ENCODE results near the gene DKC1. TPM values are rescaled to one million over a fixed set of nuclear protein-coding genes. Genes with fewer than 3 reads are reported as not detected.
"Not testable (repeated sequence)": the region's sequence is repeated elsewhere in the genome, so short reads cannot be mapped to it uniquely, and the experiment has no call there.

The DKC1 gene
- total RNA-seq, 1 donor from 2014 or later = 28.5 TPM

DNA sequence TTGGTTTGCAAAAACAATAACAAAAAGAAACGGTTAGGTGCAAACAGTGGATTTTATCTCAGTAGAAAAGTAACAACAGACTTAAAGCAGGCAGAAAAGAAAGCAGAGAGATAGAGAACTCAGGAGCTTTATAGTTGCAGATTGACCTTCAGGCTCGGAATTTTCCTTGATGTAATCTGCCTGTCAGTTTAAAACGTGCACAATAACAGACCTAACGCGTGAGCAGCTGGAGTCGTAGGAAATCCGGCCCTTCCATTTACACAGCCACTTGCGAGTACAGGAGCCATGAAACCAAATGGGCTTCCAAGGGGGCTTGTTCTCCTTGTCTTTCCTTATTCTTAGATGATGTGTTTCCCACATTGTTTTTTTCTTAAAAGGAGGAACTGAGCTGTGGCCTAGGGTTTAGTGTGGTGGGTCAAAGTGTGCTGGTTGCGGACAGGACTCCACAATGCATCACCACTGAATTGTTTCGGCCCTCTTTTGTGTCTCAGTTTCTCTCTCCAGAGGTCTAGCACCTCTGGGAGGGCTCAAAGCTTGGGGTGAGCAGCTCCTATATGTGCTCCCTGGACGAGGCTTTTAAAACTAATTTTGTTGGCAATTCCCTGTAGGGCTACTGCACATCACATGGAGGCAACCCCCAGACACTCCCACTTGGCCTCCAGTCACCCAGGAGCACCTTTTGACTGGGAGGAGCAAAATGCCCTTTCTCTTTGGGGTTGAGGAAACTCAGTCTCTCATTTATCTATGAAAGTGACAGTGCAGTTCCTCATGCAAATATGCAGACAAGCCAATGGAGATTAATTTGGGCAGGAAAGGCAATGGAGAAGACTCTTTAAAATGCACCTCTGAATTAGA lies 56.5 kb downstream of the DKC1 start:
- H3K27me3 Mint-ChIP-seq (ENCODE audit: unreplicated experiment) = no peaks in the 10 kb centered on the region
- no peak overlapping the region for H3K27ac Mint-ChIP-seq (ENCODE audit: unreplicated experiment)
- no peak for DNase-seq (ENCODE audit: low spot score)

DNA sequence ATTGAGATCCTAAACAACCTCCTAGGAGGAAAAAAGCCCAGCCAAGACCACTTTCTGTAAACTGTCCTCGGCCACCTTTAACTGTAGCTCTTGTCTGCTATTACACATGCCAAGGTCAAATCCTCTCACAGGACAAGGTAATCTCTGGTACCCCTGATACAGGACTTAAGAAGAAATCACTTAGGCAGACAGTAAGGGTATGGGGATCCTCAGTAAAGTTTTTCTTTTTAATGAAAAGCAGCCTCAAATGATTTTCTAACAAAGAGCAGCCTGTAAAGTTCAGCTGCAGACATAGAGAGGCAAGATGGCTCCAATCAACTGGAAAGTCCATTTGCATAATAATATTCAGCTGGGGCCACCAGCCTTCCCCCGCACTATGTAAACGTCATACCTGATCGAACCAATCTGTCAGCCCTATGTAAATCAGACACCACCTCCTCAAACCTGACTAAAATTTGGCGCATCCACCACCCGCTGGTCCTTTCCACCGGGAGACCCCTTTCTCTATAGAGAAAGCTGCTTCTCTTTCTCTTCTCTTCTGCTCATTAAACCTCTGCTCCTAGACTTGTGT lies 57.2 kb downstream of the DKC1 start:
- Mint-ChIP-seq H3K27ac (ENCODE audit: unreplicated experiment) (no peak overlapping the region), H3K4me1 (ENCODE audit: unreplicated experiment) (peaks cover 7% of the 10 kb centered on the region), H3K27me3 (ENCODE audit: unreplicated experiment) (no peaks in the 10 kb centered on the region), H3K36me3 (ENCODE audit: low read depth, unreplicated experiment) (no peaks in the 10 kb centered on the region), H3K9me3 (ENCODE audit: unreplicated experiment) (no peaks in the 10 kb centered on the region), H3K4me3 (ENCODE audit: unreplicated experiment) (no peak overlapping the region)
- no peak for DNase-seq (ENCODE audit: low spot score)
- TF ChIP-seq, protein P1, sequence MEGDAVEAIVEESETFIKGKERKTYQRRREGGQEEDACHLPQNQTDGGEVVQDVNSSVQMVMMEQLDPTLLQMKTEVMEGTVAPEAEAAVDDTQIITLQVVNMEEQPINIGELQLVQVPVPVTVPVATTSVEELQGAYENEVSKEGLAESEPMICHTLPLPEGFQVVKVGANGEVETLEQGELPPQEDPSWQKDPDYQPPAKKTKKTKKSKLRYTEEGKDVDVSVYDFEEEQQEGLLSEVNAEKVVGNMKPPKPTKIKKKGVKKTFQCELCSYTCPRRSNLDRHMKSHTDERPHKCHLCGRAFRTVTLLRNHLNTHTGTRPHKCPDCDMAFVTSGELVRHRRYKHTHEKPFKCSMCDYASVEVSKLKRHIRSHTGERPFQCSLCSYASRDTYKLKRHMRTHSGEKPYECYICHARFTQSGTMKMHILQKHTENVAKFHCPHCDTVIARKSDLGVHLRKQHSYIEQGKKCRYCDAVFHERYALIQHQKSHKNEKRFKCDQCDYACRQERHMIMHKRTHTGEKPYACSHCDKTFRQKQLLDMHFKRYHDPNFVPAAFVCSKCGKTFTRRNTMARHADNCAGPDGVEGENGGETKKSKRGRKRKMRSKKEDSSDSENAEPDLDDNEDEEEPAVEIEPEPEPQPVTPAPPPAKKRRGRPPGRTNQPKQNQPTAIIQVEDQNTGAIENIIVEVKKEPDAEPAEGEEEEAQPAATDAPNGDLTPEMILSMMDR (IDR thresholded peaks at IDR 0.05; ENCODE audit: unreplicated experiment) = no peak

More for the DNA sequence above, 56.5 kb downstream of the DKC1 start:
- TF ChIP-seq, protein P1 (IDR thresholded peaks at IDR 0.05; ENCODE audit: unreplicated experiment) = no peak
- Mint-ChIP-seq H3K4me3 (ENCODE audit: unreplicated experiment) (no peak overlapping the region), H3K9me3 (ENCODE audit: unreplicated experiment) (no peaks in the 10 kb centered on the region), H3K36me3 (ENCODE audit: low read depth, unreplicated experiment) (no peaks in the 10 kb centered on the region), H3K4me1 (ENCODE audit: unreplicated experiment) (peaks cover 7% of the 10 kb centered on the region)

DNA sequence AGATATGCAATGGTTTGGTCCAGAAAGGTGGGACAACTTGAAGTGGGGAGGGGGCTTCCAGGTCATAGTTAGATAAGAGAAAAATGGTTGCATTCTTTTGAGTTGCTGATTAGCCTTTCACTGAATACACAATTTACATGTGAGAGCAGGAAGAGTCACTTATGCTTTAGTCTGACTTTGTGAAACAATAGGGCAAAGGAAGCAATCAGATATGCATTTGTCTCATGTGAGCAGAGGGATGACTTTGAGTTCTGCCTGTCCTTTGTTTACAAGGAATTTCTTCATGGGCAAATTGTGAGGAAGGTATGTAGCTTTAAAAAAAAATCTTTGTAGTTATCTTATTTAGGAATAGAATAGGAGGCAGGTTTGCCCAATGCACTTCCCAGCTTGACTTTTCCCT lies 58.9 kb downstream of the DKC1 start:
- Mint-ChIP-seq H3K9me3 (ENCODE audit: unreplicated experiment) (no peaks in the 10 kb centered on the region), H3K27me3 (ENCODE audit: unreplicated experiment) (no peaks in the 10 kb centered on the region), H3K4me3 (ENCODE audit: unreplicated experiment) (no peak overlapping the region), H3K27ac (ENCODE audit: unreplicated experiment) (no peak overlapping the region), H3K36me3 (ENCODE audit: low read depth, unreplicated experiment) (no peaks in the 10 kb centered on the region), H3K4me1 (ENCODE audit: unreplicated experiment) (peaks cover 7% of the 10 kb centered on the region)
- TF ChIP-seq, protein P1 (IDR thresholded peaks at IDR 0.05; ENCODE audit: unreplicated experiment) = no peak
- DNase-seq (ENCODE audit: low spot score) = no peak

DNA sequence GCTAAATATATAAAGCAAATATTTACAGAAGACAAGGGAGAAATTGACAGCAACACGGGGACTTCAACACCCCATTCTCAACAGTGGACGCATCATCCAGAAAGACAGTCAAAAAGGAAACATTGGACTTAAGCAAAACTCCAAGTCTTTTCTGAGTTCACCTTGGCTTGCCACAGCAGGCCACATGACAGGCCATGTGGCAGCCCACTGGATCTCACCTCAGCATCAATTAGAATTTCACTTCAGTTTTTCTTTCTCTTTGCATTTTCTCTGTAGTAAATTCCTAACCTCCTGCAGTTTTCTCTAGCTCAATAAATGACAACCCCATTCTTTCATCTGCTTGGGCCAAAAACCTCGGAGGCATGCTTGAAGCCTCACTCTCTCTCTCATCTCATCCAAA lies 59.4 kb downstream of the DKC1 start:
- no peak overlapping the region for H3K27ac Mint-ChIP-seq (ENCODE audit: unreplicated experiment)
- H3K36me3 Mint-ChIP-seq (ENCODE audit: low read depth, unreplicated experiment) = no peaks in the 10 kb centered on the region
- H3K4me3 Mint-ChIP-seq (ENCODE audit: unreplicated experiment) = no peak overlapping the region
- no peaks in the 10 kb centered on the region for H3K9me3 Mint-ChIP-seq (ENCODE audit: unreplicated experiment)
- peaks cover 7% of the 10 kb centered on the region for H3K4me1 Mint-ChIP-seq (ENCODE audit: unreplicated experiment)
- no peaks in the 10 kb centered on the region for H3K27me3 Mint-ChIP-seq (ENCODE audit: unreplicated experiment)
- DNase-seq (ENCODE audit: low spot score) = no peak
- TF ChIP-seq, protein P1 (IDR thresholded peaks at IDR 0.05; ENCODE audit: unreplicated experiment) = no peak

DNA sequence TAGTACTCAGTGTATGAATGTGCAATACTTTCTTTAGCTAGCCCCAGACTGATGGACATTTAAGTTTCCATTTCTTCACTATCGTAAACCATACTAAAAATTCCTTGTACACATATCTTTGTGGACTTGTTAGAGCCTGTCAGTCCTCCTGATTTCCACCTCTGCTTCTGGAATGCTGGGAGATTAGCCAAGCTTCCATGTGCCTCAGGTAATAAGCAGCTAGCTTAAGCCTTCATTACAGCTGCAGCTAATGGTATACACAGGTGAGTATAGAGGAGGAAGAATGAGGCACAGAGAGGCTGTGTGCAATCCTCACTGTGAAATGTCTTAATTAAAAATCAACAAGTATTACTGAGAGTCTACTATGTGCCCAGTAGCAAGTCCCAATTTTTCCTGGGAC lies 62.0 kb downstream of the DKC1 start:
- H3K27me3 Mint-ChIP-seq (ENCODE audit: unreplicated experiment) = no peaks in the 10 kb centered on the region
- no peak overlapping the region for H3K4me3 Mint-ChIP-seq (ENCODE audit: unreplicated experiment)
- TF ChIP-seq, protein P1 (IDR thresholded peaks at IDR 0.05; ENCODE audit: unreplicated experiment) = no peak
- no peak overlapping the region for H3K27ac Mint-ChIP-seq (ENCODE audit: unreplicated experiment)
- no peaks in the 10 kb centered on the region for H3K9me3 Mint-ChIP-seq (ENCODE audit: unreplicated experiment)
- H3K36me3 Mint-ChIP-seq (ENCODE audit: low read depth, unreplicated experiment) = no peaks in the 10 kb centered on the region
- DNase-seq (ENCODE audit: low spot score) = no peak
- peaks cover 7% of the 10 kb centered on the region for H3K4me1 Mint-ChIP-seq (ENCODE audit: unreplicated experiment)

DNA sequence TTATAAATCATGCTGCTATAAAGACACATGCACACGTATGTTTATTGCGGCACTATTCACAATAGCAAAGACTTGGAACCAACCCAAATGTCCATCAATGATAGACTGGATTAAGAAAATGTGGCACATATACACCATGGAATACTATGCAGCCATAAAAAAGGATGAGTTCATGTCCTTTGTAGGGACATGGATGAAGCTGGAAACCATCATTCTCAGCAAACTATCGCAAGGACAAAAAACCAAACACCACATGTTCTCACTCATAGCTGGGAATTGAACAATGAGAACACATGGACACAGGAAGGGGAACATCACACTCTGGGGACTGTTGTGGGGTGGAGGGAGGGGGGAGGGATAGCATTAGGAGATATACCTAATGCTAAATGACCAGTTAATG lies 62.9 kb downstream of the DKC1 start:
- DNase-seq (ENCODE audit: low spot score); H3K36me3 Mint-ChIP-seq (ENCODE audit: low read depth, unreplicated experiment); H3K4me3 Mint-ChIP-seq (ENCODE audit: unreplicated experiment); H3K27ac Mint-ChIP-seq (ENCODE audit: unreplicated experiment); H3K4me1 Mint-ChIP-seq (ENCODE audit: unreplicated experiment); H3K9me3 Mint-ChIP-seq (ENCODE audit: unreplicated experiment); H3K27me3 Mint-ChIP-seq (ENCODE audit: unreplicated experiment): not testable (repeated sequence)
